WTC11 (cell line): ENCODE data around the gene FANCC. TPM values are rescaled to one million over a fixed set of nuclear protein-coding genes. Genes with fewer than 3 reads are reported as not detected.

Source experiments
- ATAC-seq: fragments of 200-7000 bp; cut with Tn5 transposase; 2 replicates; pipeline ENCODE4 v1.10.0; 2021; ENCODE audit warnings: mild to moderate bottlenecking, moderate library complexity
- CTCF ChIA-PET: fragments of 300-600 bp; sonication (Branson Sonifier 250); formaldehyde crosslinking; loops from one replicate; lab custom pipeline; 2021; ENCODE audit warnings: antibody characterized with exemption; lab: Charles Lee
- POLR2A ChIA-PET: fragments of 350-600 bp; sonication (Branson Sonifier 250); formaldehyde crosslinking; loops from one replicate; lab custom pipeline; 2021; ENCODE audit warnings: antibody characterized with exemption; lab: Charles Lee
- DNase-seq: peaks from one replicate; pipeline ENCODE4 v3.0.0; 2021; ENCODE audit warnings: low spot score
- H3K27ac Mint-ChIP-seq: 2 replicates; pipeline ENCODE4 v1.8.0; 2021; ENCODE audit warnings: mixed read lengths
- H3K27me3 Mint-ChIP-seq: 2 replicates; pipeline ENCODE4 v1.8.0; 2021; ENCODE audit warnings: low read depth, mild to moderate bottlenecking, moderate library complexity, mixed read lengths
- H3K36me3 Mint-ChIP-seq: 2 replicates; pipeline ENCODE4 v1.8.0; 2021; ENCODE audit warnings: mixed read lengths
- H3K4me1 Mint-ChIP-seq: 2 replicates; pipeline ENCODE4 v1.8.0; 2022; ENCODE audit warnings: mixed read lengths
- H3K4me3 Mint-ChIP-seq: 2 replicates; pipeline ENCODE4 v1.8.0; 2021; ENCODE audit warnings: mild to moderate bottlenecking, moderate library complexity, mixed read lengths
- H3K9me3 Mint-ChIP-seq: 2 replicates; pipeline ENCODE4 v1.8.0; 2021; ENCODE audit warnings: mixed read lengths
- AFF4 ChIP-seq: sonication (generic); formaldehyde crosslinking; IDR thresholded peaks from 2 replicates; pipeline ENCODE4 v1.8.1; 2023; ENCODE audit warnings: mild to moderate bottlenecking, missing genetic modification reagents, borderline replicate concordance
- CBFB ChIP-seq: sonication (generic); formaldehyde crosslinking; IDR thresholded peaks from 2 replicates; pipeline ENCODE4 v1.8.1; 2022; ENCODE audit warnings: mild to moderate bottlenecking, low read depth, missing genetic modification reagents
- CREB1 ChIP-seq: sonication (generic); formaldehyde crosslinking; IDR thresholded peaks from 2 replicates; pipeline ENCODE4 v1.8.0; 2023; ENCODE audit warnings: mild to moderate bottlenecking, missing genetic modification reagents
- CREM ChIP-seq: sonication (generic); formaldehyde crosslinking; IDR thresholded peaks from 2 replicates; pipeline ENCODE4 v1.8.1; 2022; ENCODE audit warnings: mild to moderate bottlenecking, missing genetic modification reagents, moderate library complexity
- E2F5 ChIP-seq: sonication (generic); formaldehyde crosslinking; IDR thresholded peaks from 2 replicates; pipeline ENCODE4 v1.8.1; 2022; ENCODE audit warnings: mild to moderate bottlenecking, moderate library complexity, missing genetic modification reagents
- ETV6 ChIP-seq: sonication (generic); formaldehyde crosslinking; IDR thresholded peaks from 2 replicates; pipeline ENCODE4 v1.8.1; 2022; ENCODE audit warnings: mild to moderate bottlenecking, missing genetic modification reagents
- FOXK1 ChIP-seq: sonication (generic); formaldehyde crosslinking; IDR thresholded peaks from 2 replicates; pipeline ENCODE4 v1.8.0; 2022; ENCODE audit warnings: mild to moderate bottlenecking, moderate library complexity, missing genetic modification reagents
- FOXP4 ChIP-seq: sonication (generic); formaldehyde crosslinking; IDR thresholded peaks from 2 replicates; pipeline ENCODE4 v1.8.0; 2022; ENCODE audit warnings: mild to moderate bottlenecking, missing genetic modification reagents
- MLX ChIP-seq: sonication (generic); formaldehyde crosslinking; IDR thresholded peaks from 2 replicates; pipeline ENCODE4 v1.8.1; 2023; ENCODE audit warnings: mild to moderate bottlenecking, missing genetic modification reagents, moderate library complexity
- MXD4 ChIP-seq: fragments of 250-450 bp; sonication (Bioruptor Pico); IDR thresholded peaks from 2 replicates; pipeline ENCODE4 v1.8.0; 2021; ENCODE audit warnings: mild to moderate bottlenecking, moderate library complexity, borderline replicate concordance
- OVOL2 ChIP-seq: fragments of 250-450 bp; sonication (Bioruptor Pico); IDR thresholded peaks from 2 replicates; pipeline ENCODE4 v1.9.0; 2021; ENCODE audit warnings: mild to moderate bottlenecking, borderline replicate concordance
- TEAD1 ChIP-seq: sonication (generic); formaldehyde crosslinking; IDR thresholded peaks from 2 replicates; pipeline ENCODE4 v1.8.0; 2022; ENCODE audit warnings: mild to moderate bottlenecking, missing genetic modification reagents
- TEAD4 ChIP-seq: sonication (generic); formaldehyde crosslinking; IDR thresholded peaks from 2 replicates; pipeline ENCODE4 v1.8.0; 2022; ENCODE audit warnings: mild to moderate bottlenecking, missing genetic modification reagents
- TP53 ChIP-seq: sonication (generic); formaldehyde crosslinking; IDR thresholded peaks from 2 replicates; pipeline ENCODE4 v1.8.1; 2023; ENCODE audit warnings: mild to moderate bottlenecking, missing genetic modification reagents
- USF1 ChIP-seq: sonication (generic); formaldehyde crosslinking; IDR thresholded peaks from 2 replicates; pipeline ENCODE4 v1.8.0; 2022; ENCODE audit warnings: mild to moderate bottlenecking, missing genetic modification reagents
- USF2 ChIP-seq: sonication (generic); formaldehyde crosslinking; IDR thresholded peaks from 2 replicates; pipeline ENCODE4 v1.8.1; 2023; ENCODE audit warnings: mild to moderate bottlenecking, missing genetic modification reagents, moderate library complexity
- ZNF121 ChIP-seq: sonication (generic); formaldehyde crosslinking; IDR thresholded peaks from 2 replicates; pipeline ENCODE4 v1.8.0; 2023; ENCODE audit warnings: missing genetic modification reagents
- ZNF138 ChIP-seq: sonication (generic); formaldehyde crosslinking; conservative IDR thresholded peaks from 2 replicates; pipeline ENCODE4 v1.8.1; 2022; ENCODE audit warnings: mild to moderate bottlenecking, moderate library complexity, missing genetic modification reagents
- ZNF263 ChIP-seq: sonication (generic); formaldehyde crosslinking; IDR thresholded peaks from 2 replicates; pipeline ENCODE4 v1.8.1; 2022; ENCODE audit warnings: low read depth, mild to moderate bottlenecking, moderate library complexity, missing genetic modification reagents
- ZNF671 ChIP-seq: fragments of 250-450 bp; sonication (Bioruptor Pico); IDR thresholded peaks from 2 replicates; pipeline ENCODE4 v1.8.0; 2021; ENCODE audit warnings: mild to moderate bottlenecking
- ZSCAN18 ChIP-seq: fragments of 250-450 bp; sonication (Bioruptor Pico); IDR thresholded peaks from 2 replicates; pipeline ENCODE4 v2.1.2; 2022; ENCODE audit warnings: mild to moderate bottlenecking, moderate library complexity
- total RNA-seq: library from RNA; stranded (reverse); gene quantifications from 3 replicates; pipeline ENCODE4 v1.2.3, GENCODE V29; 2021

FANCC gene
- total RNA-seq, 1 experiment from 2014 or later = 10.9 TPM

- TF ChIP-seq USF2 (CRISPR knock-in tag) = no peak
Measured at GRCh38 chr9:95246547-95246946, 71.0 kb downstream of the FANCC start (continued).

GRCh38 chr9:95242613-95243012 is 74.9 kb downstream of the FANCC start:
- Mint-ChIP-seq H3K36me3 (peaks cover 3% of the 10 kb centered on the region; the same call in 1 of the 2 replicates), H3K27ac (no peak overlapping the region), H3K27me3 (no peaks in the 10 kb centered on the region), H3K4me1 (no peaks in the 10 kb centered on the region; the same call in 1 of the 2 replicates), H3K4me3 (no peak overlapping the region), H3K9me3 (no peaks in the 10 kb centered on the region)
- POLR2A ChIA-PET = no interaction called here
- CTCF ChIA-PET = interaction anchor here (0.6 to 2.1 kb wide), 6 partner anchors 13 to 1979 kb away, joined by 3 to 9 read pairs (median 4); no protein-coding TSS in a partner anchor
- TF ChIP-seq CREB1 (CRISPR knock-in tag) (no peak), FOXP4 (CRISPR knock-in tag) (no peak), TEAD4 (CRISPR knock-in tag) (no peak), ZNF138 (no peak), USF1 (CRISPR knock-in tag) (no peak), E2F5 (CRISPR knock-in tag) (no peak), ZNF121 (CRISPR knock-in tag) (no peak)
- DNase-seq = no peak
- peak; percentile 63 for ATAC-seq

GRCh38 chr9:95239071-95239470 is 78.4 kb downstream of the FANCC start:
- no peak for DNase-seq
- H3K9me3 Mint-ChIP-seq = no peaks in the 10 kb centered on the region
- CTCF ChIA-PET = interaction anchor here (0.8 kb wide), 1 partner anchor 71 kb away, joined by 3 read pairs; no protein-coding TSS in a partner anchor
- no peak overlapping the region; the same call in 1 of the 2 replicates for H3K27ac Mint-ChIP-seq
- POLR2A ChIA-PET = no interaction called here
- H3K36me3 Mint-ChIP-seq = no peaks in the 10 kb centered on the region
- ATAC-seq = no peak
- H3K27me3 Mint-ChIP-seq = no peaks in the 10 kb centered on the region
- no peaks in the 10 kb centered on the region; the same call in 1 of the 2 replicates for H3K4me1 Mint-ChIP-seq
- no peak overlapping the region for H3K4me3 Mint-ChIP-seq
- TF ChIP-seq ZSCAN18 (CRISPR knock-in tag) = no peak
- no peak for TF ChIP-seq CREM (CRISPR knock-in tag)
- no peak for TF ChIP-seq OVOL2
- TF ChIP-seq MXD4 (CRISPR knock-in tag) = no peak
- no peak for TF ChIP-seq FOXK1
- TF ChIP-seq TEAD1 (CRISPR knock-in tag) = no peak
- TF ChIP-seq USF1 (CRISPR knock-in tag) = no peak
- no peak for TF ChIP-seq ZNF263 (CRISPR knock-in tag)
- no peak for TF ChIP-seq MLX (CRISPR knock-in tag)
- no peak for TF ChIP-seq ZNF671 (CRISPR knock-in tag)
- no peak for TF ChIP-seq USF2 (CRISPR knock-in tag)
- TF ChIP-seq AFF4 (CRISPR knock-in tag) = no peak
- no peak for TF ChIP-seq CBFB
- no peak for TF ChIP-seq TEAD4 (CRISPR knock-in tag)
- no peak for TF ChIP-seq ETV6
- TF ChIP-seq TP53 (CRISPR knock-in tag) = no peak
